Stimulated activated CD8-positive, alpha-beta memory T cell treated with anti-CD3 and anti-CD28 coated beads, Interleukin-7, amount 100 ng/mL, for 1 hour (primary cell): ENCODE results near the gene WASL.

Experiments used
- DNase-seq, 2 donors: peaks; one replicate each; pipeline ENCODE4 v3.0.0-alpha.2; 2020; ENCODE audit warnings: low read depth in 2 of 2

Gene WASL

GRCh38 chr7:123690550-123690949 is 58.3 kb downstream of the WASL start:
- DNase-seq = no peak

- no peak for DNase-seq
These were observed 59.6 kb downstream of the WASL start for GRCh38 chr7:123689250-123689649.

GRCh38 chr7:123687727-123688126 is 61.1 kb downstream of the WASL start:
- DNase-seq = no peak

- no peak for DNase-seq
These were observed 61.6 kb downstream of the WASL start for GRCh38 chr7:123687161-123687560.

GRCh38 chr7:123682690-123683089 is 66.1 kb downstream of the WASL start:
- no peak for DNase-seq

GRCh38 chr7:123681561-123681960 is 67.2 kb downstream of the WASL start:
- DNase-seq = no peak

- DNase-seq = no peak
These were observed 68.2 kb downstream of the WASL start for GRCh38 chr7:123680580-123680979.

GRCh38 chr7:123679614-123680013 is 69.2 kb downstream of the WASL start:
- no peak for DNase-seq

GRCh38 chr7:123677061-123677715 is 71.6 kb downstream of the WASL start:
- DNase-seq = no peak

- DNase-seq = no peak
These were observed 73.7 kb downstream of the WASL start for GRCh38 chr7:123675181-123675473.

GRCh38 chr7:123674399-123675180 is 74.2 kb downstream of the WASL start:
- DNase-seq = no peak

- no peak for DNase-seq
These were observed 74.9 kb downstream of the WASL start for GRCh38 chr7:123673752-123674398.

- no peak for DNase-seq
These were observed 75.6 kb downstream of the WASL start for GRCh38 chr7:123673137-123673732.

GRCh38 chr7:123669485-123669884 is 79.3 kb downstream of the WASL start:
- DNase-seq = no peak

- no peak for DNase-seq
These were observed 82.3 kb downstream of the WASL start for GRCh38 chr7:123666492-123666891.

GRCh38 chr7:123665896-123666295 is 82.9 kb downstream of the WASL start:
- no peak for DNase-seq

GRCh38 chr7:123665157-123665556 is 83.6 kb downstream of the WASL start:
- DNase-seq = no peak

- no peak for DNase-seq
These were observed 85.6 kb downstream of the WASL start for GRCh38 chr7:123663200-123663599.

GRCh38 chr7:123662755-123663154 is 86.0 kb downstream of the WASL start:
- no peak for DNase-seq

- DNase-seq = no peak
These were observed 86.5 kb downstream of the WASL start for GRCh38 chr7:123662293-123662692.

- DNase-seq = no peak
These were observed 87.0 kb downstream of the WASL start for GRCh38 chr7:123661765-123662164.

GRCh38 chr7:123660514-123661354 is 88.1 kb downstream of the WASL start:
- no peak for DNase-seq
